ENCODE data around the gene ACVRL1.

GRCh38 chr12:51913071-51914033 lies 6.0 kb downstream of the ACVRL1 start:
- TF ChIP-seq CTCF (IDR thresholded peaks at IDR 0.05; ENCODE audit: low read length) (peak; percentile 38), EZH2 (IDR thresholded peaks at IDR 0.05; ENCODE audit: borderline replicate concordance, low read length) (no peak)

Measured in OCI-LY1 (cell line).